PFSK-1 (cell line): ENCODE data around the gene C8G.

ENCODE experiments used
- FOXP2 ChIP-seq: optimal IDR thresholded peaks from 2 replicates; pipeline ENCODE3; 2011; ENCODE audit warnings: borderline replicate concordance, control low read depth, inconsistent platforms; ENCODE audit not compliant: insufficient read depth; ENCODE audit errors: extremely low read length, extremely low read depth
- POLR2AphosphoS5 ChIP-seq: IDR thresholded peaks from 2 replicates; pipeline ENCODE4 v1.6.1; 2012; ENCODE audit warnings: low read depth, mild to moderate bottlenecking, control low read depth, low read length, moderate library complexity
- REST ChIP-seq, 2 experiments: IDR thresholded peaks; 2 replicates each; pipeline versions ENCODE4 v1.6.1 to v1.8.0; 2011 to 2012; ENCODE audit warnings: low read depth in 2 of 2, low read length in 2 of 2, control low read depth in 1 of 2, inconsistent platforms in 1 of 2, mild to moderate bottlenecking in 1 of 2, moderate library complexity in 1 of 2; ENCODE audit not compliant: insufficient read depth in 1 of 2
- SIN3A ChIP-seq: IDR thresholded peaks from 2 replicates; pipeline ENCODE4 v1.6.1; 2012; ENCODE audit warnings: mild to moderate bottlenecking, low read length, moderate library complexity, borderline replicate concordance; ENCODE audit not compliant: insufficient read depth
- TAF1 ChIP-seq: IDR thresholded peaks from 2 replicates; pipeline ENCODE4 v1.6.1; 2012; ENCODE audit warnings: low read length, control low read depth, borderline replicate concordance; ENCODE audit not compliant: insufficient read depth

The C8G gene

GRCh38 chr9:136925414-136926153, 19.5 kb upstream of the C8G start:
- TF ChIP-seq POLR2AphosphoS5 (no peak), TAF1 (no peak), REST (IDR thresholded peaks at IDR 0.05; ENCODE audit: insufficient read depth in 1 of 2, low read depth in 2 of 2, low read length in 2 of 2) (no peak), FOXP2 (no peak), SIN3A (no peak)

GRCh38 chr9:136926154-136926704, 18.8 kb upstream of the C8G start:
- TF ChIP-seq TAF1, result no peak
- no peak for TF ChIP-seq FOXP2
- TF ChIP-seq REST (IDR thresholded peaks at IDR 0.05; ENCODE audit: insufficient read depth in 1 of 2, low read depth in 2 of 2, low read length in 2 of 2), result no peak
- TF ChIP-seq POLR2AphosphoS5, result no peak
- TF ChIP-seq SIN3A, result no peak

GRCh38 chr9:136926749-136927148, 18.3 kb upstream of the C8G start:
- TF ChIP-seq TAF1, result no peak
- TF ChIP-seq POLR2AphosphoS5, result no peak
- TF ChIP-seq FOXP2, result no peak
- no peak for TF ChIP-seq SIN3A
- no peak for TF ChIP-seq REST (IDR thresholded peaks at IDR 0.05; ENCODE audit: insufficient read depth in 1 of 2, low read depth in 2 of 2, low read length in 2 of 2)

- no peak for TF ChIP-seq POLR2AphosphoS5
- no peak for TF ChIP-seq FOXP2
- no peak for TF ChIP-seq SIN3A
- no peak for TF ChIP-seq REST (IDR thresholded peaks at IDR 0.05; ENCODE audit: insufficient read depth in 1 of 2, low read depth in 2 of 2, low read length in 2 of 2)
- no peak for TF ChIP-seq TAF1
These were observed 17.4 kb upstream of the C8G start for GRCh38 chr9:136927343-136928271.
